Thyroid gland (tissue), 4 donors: Measurements from ENCODE around the gene PHTF2. TPM values are rescaled to one million over a fixed set of nuclear protein-coding genes. Genes with fewer than 3 reads are reported as not detected.
"Not testable (repeated sequence)": the region's sequence is repeated elsewhere in the genome, so short reads cannot be mapped to it uniquely, and the experiment has no call there.

Experiments
- DNase-seq, 2 donors: peaks; one replicate each; pipeline ENCODE4 v3.0.0-alpha.2; 2019
- H3K27ac ChIP-seq, 3 donors: fragments of 200-600 bp; sonication (generic); 1 replicate in 2 of 3; 2 replicates in 1 of 3; pipeline ENCODE4 v1.5.1; 2016 to 2019; ENCODE audit warnings: mild to moderate bottlenecking in 1 of 3, moderate library complexity in 1 of 3
- H3K27me3 ChIP-seq: fragments of 200-600 bp; sonication (generic); one replicate; pipeline ENCODE4 v1.5.1; 2019
- H3K36me3 ChIP-seq, 2 donors: fragments of 200-600 bp; sonication (generic); one replicate each; pipeline ENCODE4 v1.5.1; 2016 to 2019
- H3K4me1 ChIP-seq, 2 donors: fragments of 200-600 bp; sonication (generic); one replicate each; pipeline ENCODE4 v1.5.1; 2017 to 2019
- H3K4me3 ChIP-seq, 3 donors: fragments of 200-600 bp; sonication (generic); replicated peaks in 1 of 3; 1 replicate in 2 of 3; 2 replicates in 1 of 3; pipeline ENCODE4 v1.5.1; 2016; ENCODE audit warnings: mild to moderate bottlenecking in 1 of 3
- H3K9me3 ChIP-seq: fragments of 200-600 bp; sonication (generic); one replicate; pipeline ENCODE4 v1.5.1; 2017
- CTCF ChIP-seq, 6 experiments: fragments of 200-600 bp in 3 of 6; fragments of 450-650 bp in 3 of 6; sonication (generic) in 3 of 6; IDR thresholded peaks; one replicate each; pipeline ENCODE4 v1.5.1; 2016 to 2019; ENCODE audit warnings: antibody characterized with exemption in 6 of 6, mild to moderate bottlenecking in 2 of 6, inconsistent platforms in 1 of 6, moderate library complexity in 1 of 6
- POLR2A ChIP-seq, 2 donors: fragments of 450-650 bp; IDR thresholded peaks; one replicate each; pipeline ENCODE4 v1.6.1; 2017; ENCODE audit warnings: antibody characterized with exemption in 2 of 2, mild to moderate bottlenecking in 2 of 2, moderate library complexity in 1 of 2
- WGBS, 2 donors: methylation state at CpG; one replicate each; pipeline ENCODE4 v1.1.5; 2017; 5-methylcytosine and 5-hydroxymethylcytosine counted together
- intact Hi-C: fragments of 100-400 bp; cut with DNase I; formaldehyde crosslinking; loops from one replicate; pipeline ENCODE4 v1.15.1; 2023
- total RNA-seq, 4 donors: library from RNA; depleted of rRNA; stranded (reverse); fragments of >200 nt; gene quantifications; one replicate each; pipeline ENCODE4 v1.2.3, GENCODE V29; 2016

The PHTF2 gene
- total RNA-seq, 4 donors from 2014 or later, result 15.3 to 28.3 (median 25.3) TPM

GRCh38 chr7:77866370-77866769, 67.8 kb downstream of the PHTF2 start:
- intact Hi-C loops, result no loop called here
- WGBS, 2 donors, result 92 to 93% methylated on average over 3 of the region's 3 CpGs
- DNase-seq, result no peak
- H3K36me3 ChIP-seq, result no peaks in the 10 kb centered on the region
- no peaks in the 10 kb centered on the region for H3K9me3 ChIP-seq
- peaks cover 0 to 4% of the 10 kb centered on the region in 2 donors for H3K4me1 ChIP-seq
- H3K27me3 ChIP-seq, result no peaks in the 10 kb centered on the region
- no peak overlapping the region for H3K4me3 ChIP-seq
- no peak for TF ChIP-seq POLR2A (IDR thresholded peaks at IDR 0.05)
- no peak for TF ChIP-seq CTCF (IDR thresholded peaks at IDR 0.05)
- H3K27ac ChIP-seq, result no peak overlapping the region

GRCh38 chr7:77866786-77867536, 68.4 kb downstream of the PHTF2 start:
- intact Hi-C loops, result no loop called here

GRCh38 chr7:77867537-77867865, 68.9 kb downstream of the PHTF2 start:
- Histone ChIP-seq H3K36me3 (no peaks in the 10 kb centered on the region), H3K27ac (no peak overlapping the region), H3K4me1 (peaks cover 0 to 4% of the 10 kb centered on the region in 2 donors), H3K4me3 (no peak overlapping the region), H3K9me3 (no peaks in the 10 kb centered on the region), H3K27me3 (no peaks in the 10 kb centered on the region)
- no peak for DNase-seq
- no peak for TF ChIP-seq CTCF (IDR thresholded peaks at IDR 0.05)
- 89 to 94% methylated on average over 1 of the region's 1 CpG for WGBS, 2 donors
- intact Hi-C loops, result no loop called here

More at GRCh38 chr7:77866786-77867536, 68.4 kb downstream of the PHTF2 start:
- Histone ChIP-seq H3K36me3 (no peaks in the 10 kb centered on the region), H3K27me3 (no peaks in the 10 kb centered on the region), H3K4me3 (no peak overlapping the region), H3K4me1 (peaks cover 0 to 4% of the 10 kb centered on the region in 2 donors), H3K9me3 (no peaks in the 10 kb centered on the region), H3K27ac (no peak overlapping the region)
- TF ChIP-seq CTCF (IDR thresholded peaks at IDR 0.05) (no peak), POLR2A (IDR thresholded peaks at IDR 0.05) (no peak)
- WGBS, 2 donors, result 83 to 92% methylated on average over 3 of the region's 3 CpGs
- no peak for DNase-seq

- H3K36me3 ChIP-seq, DNase-seq, H3K4me1 ChIP-seq, H3K4me3 ChIP-seq, H3K27me3 ChIP-seq, H3K9me3 ChIP-seq, intact Hi-C loops, H3K27ac ChIP-seq: not testable (repeated sequence)
- WGBS, 2 donors, result 100% methylated on average over 1 of the region's 1 CpG
Observed at GRCh38 chr7:77872256-77872655, 73.7 kb downstream of the PHTF2 start.

- H3K27ac ChIP-seq, H3K4me1 ChIP-seq, H3K27me3 ChIP-seq, H3K4me3 ChIP-seq, H3K36me3 ChIP-seq, intact Hi-C loops, H3K9me3 ChIP-seq, DNase-seq: not testable (repeated sequence)
- 91 to 94% methylated on average over 7 of the region's 7 CpGs for WGBS, 2 donors
Observed at GRCh38 chr7:77873416-77874327, 75.1 kb downstream of the PHTF2 start.

GRCh38 chr7:77877791-77878190, 79.2 kb downstream of the PHTF2 start:
- no peaks in the 10 kb centered on the region for H3K4me1 ChIP-seq
- TF ChIP-seq CTCF (IDR thresholded peaks at IDR 0.05) (no peak), POLR2A (IDR thresholded peaks at IDR 0.05) (no peak)
- WGBS, 2 donors, result 94 to 95% methylated on average over 3 of the region's 3 CpGs
- no peak overlapping the region for H3K27ac ChIP-seq
- H3K9me3 ChIP-seq, result no peaks in the 10 kb centered on the region
- no peaks in the 10 kb centered on the region for H3K36me3 ChIP-seq
- no peaks in the 10 kb centered on the region for H3K27me3 ChIP-seq
- H3K4me3 ChIP-seq, result no peak overlapping the region
- intact Hi-C loops, result no loop called here
- DNase-seq, result no peak
